Lower leg skin (tissue), 4 donors: ENCODE data around the gene CTXND1. TPM values are rescaled to one million over a fixed set of nuclear protein-coding genes. Genes with fewer than 3 reads are reported as not detected.
"Not testable (repeated sequence)": the region's sequence is repeated elsewhere in the genome, so short reads cannot be mapped to it uniquely, and the experiment has no call there.

ENCODE experiments used
- DNase-seq, 2 donors: peaks; one replicate each; pipeline ENCODE4 v3.0.0-alpha.2; 2019; ENCODE audit warnings: low spot score in 2 of 2
- H3K4me3 ChIP-seq: fragments of 200-600 bp; sonication (generic); 2 replicates; pipeline ENCODE4 v1.5.1; 2017; ENCODE audit warnings: mild to moderate bottlenecking, low read depth; ENCODE audit not compliant: poor library complexity, severe bottlenecking
- POLR2A ChIP-seq, 2 donors: fragments of 450-650 bp; IDR thresholded peaks; one replicate each; pipeline ENCODE4 v1.6.1; 2016 to 2017; ENCODE audit warnings: antibody characterized with exemption in 2 of 2, mild to moderate bottlenecking in 1 of 2, moderate library complexity in 1 of 2
- WGBS, 2 donors: methylation state at CpG; one replicate each; pipeline ENCODE4 v1.1.5; 2018; 5-methylcytosine and 5-hydroxymethylcytosine counted together
- intact Hi-C: fragments of 100-400 bp; cut with DNase I; formaldehyde crosslinking; loops from one replicate; pipeline ENCODE4 v1.15.0; 2023; ENCODE audit warnings: low total_unique reads
- total RNA-seq, 4 donors: library from RNA; depleted of rRNA; stranded (reverse); fragments of >200 nt; gene quantifications; one replicate each; pipeline ENCODE4 v1.1.0, GENCODE V29; 2016
- TF ChIP-seq, protein P1 (sequence below), 3 donors: fragments of 450-650 bp; IDR thresholded peaks; one replicate each; pipeline ENCODE4 v1.5.1; 2016; ENCODE audit warnings: antibody characterized with exemption in 3 of 3, mild to moderate bottlenecking in 3 of 3, moderate library complexity in 2 of 3

Gene CTXND1
- under 1 TPM; 0.04 to 0.56 (median 0.34) TPM for total RNA-seq

DNA sequence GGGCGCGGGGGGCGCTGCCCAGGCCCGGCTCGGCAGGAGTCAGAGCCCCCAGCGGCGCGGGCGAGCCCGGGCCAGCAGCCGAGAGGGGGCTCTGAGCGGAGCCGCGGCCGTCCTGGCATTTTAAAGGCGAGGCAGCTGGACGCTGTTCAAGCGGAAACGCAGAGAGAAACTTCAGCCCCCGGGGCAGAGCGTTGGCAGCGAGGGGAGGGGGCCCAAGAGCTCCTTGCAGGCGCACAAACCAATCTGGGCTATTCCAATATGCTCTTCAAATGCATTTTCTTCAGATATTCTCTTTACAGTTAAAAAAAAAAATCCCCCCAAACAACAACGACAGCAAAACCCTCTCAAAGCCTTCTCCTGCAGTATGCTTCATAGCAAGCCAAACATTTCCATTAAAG, at the start of gene CTXND1:
CTXND1 (minus strand) TSS at position 93 of the 398 bp plus-strand sequence. CDS start 50,264 bp downstream, outside the sequence.
- intact Hi-C loops = no loop called here
- 0 to 2% methylated on average over 19 of the region's 24 CpGs for WGBS, 2 donors
- peak in 1 of 2 donors; percentile 58 for DNase-seq
- TF ChIP-seq POLR2A (IDR thresholded peaks at IDR 0.05) = no peak
- TF ChIP-seq, protein P1, sequence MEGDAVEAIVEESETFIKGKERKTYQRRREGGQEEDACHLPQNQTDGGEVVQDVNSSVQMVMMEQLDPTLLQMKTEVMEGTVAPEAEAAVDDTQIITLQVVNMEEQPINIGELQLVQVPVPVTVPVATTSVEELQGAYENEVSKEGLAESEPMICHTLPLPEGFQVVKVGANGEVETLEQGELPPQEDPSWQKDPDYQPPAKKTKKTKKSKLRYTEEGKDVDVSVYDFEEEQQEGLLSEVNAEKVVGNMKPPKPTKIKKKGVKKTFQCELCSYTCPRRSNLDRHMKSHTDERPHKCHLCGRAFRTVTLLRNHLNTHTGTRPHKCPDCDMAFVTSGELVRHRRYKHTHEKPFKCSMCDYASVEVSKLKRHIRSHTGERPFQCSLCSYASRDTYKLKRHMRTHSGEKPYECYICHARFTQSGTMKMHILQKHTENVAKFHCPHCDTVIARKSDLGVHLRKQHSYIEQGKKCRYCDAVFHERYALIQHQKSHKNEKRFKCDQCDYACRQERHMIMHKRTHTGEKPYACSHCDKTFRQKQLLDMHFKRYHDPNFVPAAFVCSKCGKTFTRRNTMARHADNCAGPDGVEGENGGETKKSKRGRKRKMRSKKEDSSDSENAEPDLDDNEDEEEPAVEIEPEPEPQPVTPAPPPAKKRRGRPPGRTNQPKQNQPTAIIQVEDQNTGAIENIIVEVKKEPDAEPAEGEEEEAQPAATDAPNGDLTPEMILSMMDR (IDR thresholded peaks at IDR 0.05) = no peak
- no peak within 1 kb of the TSS for H3K4me3 ChIP-seq

DNA sequence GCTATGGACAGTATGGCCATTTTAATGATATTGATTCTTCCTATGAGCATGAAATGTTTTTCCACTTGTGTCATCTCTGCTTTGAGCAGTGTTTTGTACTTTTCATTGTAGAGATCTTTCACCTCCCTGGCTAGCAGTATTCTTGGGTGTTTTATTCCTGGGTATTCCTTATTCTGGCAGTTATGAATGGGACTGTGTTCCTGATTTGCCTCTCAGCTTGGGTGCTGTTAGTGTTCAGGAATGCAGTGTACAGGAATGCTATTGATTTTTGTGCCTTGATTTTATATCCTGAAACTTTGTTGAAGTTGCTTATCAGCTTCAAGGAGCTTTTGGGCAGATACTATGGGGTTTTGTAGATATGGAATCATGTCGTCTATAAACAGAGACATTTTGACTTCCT, 49.5 kb upstream of the CTXND1 start:
- 76 to 82% methylated on average over 1 of the region's 1 CpG for WGBS, 2 donors
- TF ChIP-seq, protein P1 (IDR thresholded peaks at IDR 0.05) = no peak
- no peak for TF ChIP-seq POLR2A (IDR thresholded peaks at IDR 0.05)
- DNase-seq = no peak
- no peak overlapping the region for H3K4me3 ChIP-seq
- intact Hi-C loops = no loop called here

DNA sequence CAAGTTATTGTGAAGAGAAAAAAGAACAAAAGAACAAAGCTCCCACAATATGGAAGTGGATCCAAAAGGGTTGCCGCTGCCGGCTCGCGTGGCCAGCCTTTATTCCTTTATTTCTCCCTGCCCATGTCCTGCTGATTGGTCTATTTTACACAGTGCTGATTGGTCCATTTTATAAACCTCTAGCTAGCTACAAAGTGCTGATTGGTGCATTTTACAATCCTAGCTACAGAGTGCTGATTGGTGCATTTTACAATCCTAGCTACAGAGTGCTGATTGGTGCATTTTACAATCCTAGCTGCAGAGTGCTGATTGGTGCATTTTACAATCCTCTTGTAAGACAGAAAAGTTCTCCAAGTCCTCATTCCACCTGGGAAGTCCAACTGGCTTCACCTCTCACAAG, 43.8 kb upstream of the CTXND1 start:
- DNase-seq, H3K4me3 ChIP-seq, intact Hi-C loops: not testable (repeated sequence)
- WGBS, 2 donors = 69 to 93% methylated on average over 4 of the region's 4 CpGs

DNA sequence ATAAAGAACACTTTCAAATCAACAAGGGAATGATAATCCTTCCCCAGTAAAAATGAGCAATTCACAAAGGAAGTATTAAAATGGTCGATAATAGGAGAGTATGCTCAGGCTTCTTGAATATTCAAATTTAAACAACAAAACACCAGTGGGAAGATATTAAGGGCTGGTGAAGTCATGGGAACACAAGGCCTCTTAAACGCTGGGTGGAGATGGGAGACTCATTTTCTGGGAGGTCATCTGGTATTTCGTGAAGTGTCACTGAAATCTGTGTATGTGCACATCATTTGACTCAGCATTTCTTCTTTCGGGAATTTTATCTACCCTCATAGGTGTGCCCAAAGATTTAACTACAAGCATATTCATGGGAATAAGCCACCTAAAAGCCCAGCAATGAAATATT, 40.1 kb upstream of the CTXND1 start:
- 62 to 88% methylated on average over 4 of the region's 4 CpGs for WGBS, 2 donors
- H3K4me3 ChIP-seq = no peak overlapping the region
- intact Hi-C loops = no loop called here
- DNase-seq = no peak
- TF ChIP-seq, protein P1 (IDR thresholded peaks at IDR 0.05) = no peak
- TF ChIP-seq POLR2A (IDR thresholded peaks at IDR 0.05) = no peak

DNA sequence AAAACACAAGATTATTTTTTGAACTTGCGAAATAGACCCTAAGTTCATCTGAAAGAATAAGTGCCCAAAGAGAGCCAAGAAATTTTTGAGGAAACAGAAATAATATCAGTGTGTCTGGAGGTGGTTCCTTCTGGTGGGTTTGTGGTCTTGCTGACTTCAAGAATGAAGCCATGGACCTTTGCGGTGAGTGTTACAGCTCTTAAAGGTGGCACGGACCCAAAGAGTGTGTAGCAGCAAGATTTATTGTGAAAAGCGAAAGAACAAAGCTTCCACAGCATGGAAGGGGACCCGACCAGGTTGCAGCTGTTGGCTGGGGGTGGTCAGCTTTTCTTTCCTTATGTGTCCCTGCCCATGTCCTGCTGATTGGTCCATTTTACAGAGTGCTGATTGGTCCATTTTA, 38.9 kb upstream of the CTXND1 start:
- DNase-seq, H3K4me3 ChIP-seq, intact Hi-C loops: not testable (repeated sequence)
- 68 to 90% methylated on average over 5 of the region's 5 CpGs for WGBS, 2 donors

DNA sequence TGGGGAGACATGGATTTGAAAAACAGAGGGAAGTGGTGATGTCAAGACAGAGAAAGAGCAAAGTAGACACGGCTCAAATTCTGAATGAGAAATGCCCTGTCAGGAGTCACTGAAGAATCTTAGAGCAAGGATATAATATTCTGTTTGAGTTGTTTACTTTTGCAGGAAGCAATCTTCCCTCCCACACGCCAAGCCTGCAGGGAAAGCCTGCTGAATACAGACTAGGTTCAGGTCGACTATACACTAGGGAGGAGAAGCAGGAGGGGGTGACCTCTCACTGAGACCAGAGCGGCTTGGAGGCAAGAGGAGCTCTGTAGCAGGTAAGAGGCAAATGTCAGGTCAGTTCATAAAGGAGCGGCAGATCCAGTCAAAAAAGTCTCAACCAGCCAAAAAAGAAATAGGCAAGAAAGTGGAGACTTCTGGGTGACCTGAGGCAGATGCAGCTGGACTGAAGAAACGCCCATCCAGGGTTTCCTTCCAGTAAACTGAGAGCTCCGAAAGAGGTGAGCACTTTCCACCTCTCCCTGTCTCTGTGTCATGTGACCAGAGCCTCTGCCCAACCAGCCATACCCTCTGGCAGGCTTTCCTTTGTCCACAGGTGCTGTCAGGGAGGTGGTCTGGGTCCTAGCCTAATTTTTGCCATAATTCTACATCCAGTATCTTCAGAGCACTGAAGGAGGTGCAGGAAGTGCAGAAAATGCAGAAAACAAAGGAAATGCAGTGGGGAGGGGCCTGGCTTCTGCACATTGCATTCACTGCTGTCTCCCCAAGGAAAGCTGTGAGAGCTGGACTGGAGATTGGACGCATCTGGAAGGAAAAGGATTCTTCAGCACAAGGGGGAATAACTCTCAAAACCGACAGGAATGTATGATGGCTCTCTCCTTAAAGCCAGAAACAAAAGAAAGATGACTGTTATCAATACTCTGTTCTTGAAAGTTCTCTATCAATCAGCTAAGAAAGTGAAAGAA, 37.8 kb upstream of the CTXND1 start:
- no peak for TF ChIP-seq POLR2A (IDR thresholded peaks at IDR 0.05)
- TF ChIP-seq, protein P1 (IDR thresholded peaks at IDR 0.05) = no peak
- DNase-seq = no peak
- intact Hi-C loops = no loop called here
- no peak overlapping the region for H3K4me3 ChIP-seq
- 37 to 41% methylated on average over 9 of the region's 9 CpGs for WGBS, 2 donors
